HG02798 (cell line): Measurements from ENCODE around the gene ABCC9.
A peak's percentile ranks its signal among the peaks of the same experiment; 100 is the strongest.
"Not testable (repeated sequence)": the region's sequence is repeated elsewhere in the genome, so short reads cannot be mapped to it uniquely, and the experiment has no call there.

Experiments used
- ATAC-seq: cut with Tn5 transposase; IDR thresholded peaks from one replicate; pipeline ENCODE4 v1.9.1; 2021; ENCODE audit warnings: mild to moderate bottlenecking; ENCODE audit not compliant: unreplicated experiment, poor library complexity

The ABCC9 gene

DNA sequence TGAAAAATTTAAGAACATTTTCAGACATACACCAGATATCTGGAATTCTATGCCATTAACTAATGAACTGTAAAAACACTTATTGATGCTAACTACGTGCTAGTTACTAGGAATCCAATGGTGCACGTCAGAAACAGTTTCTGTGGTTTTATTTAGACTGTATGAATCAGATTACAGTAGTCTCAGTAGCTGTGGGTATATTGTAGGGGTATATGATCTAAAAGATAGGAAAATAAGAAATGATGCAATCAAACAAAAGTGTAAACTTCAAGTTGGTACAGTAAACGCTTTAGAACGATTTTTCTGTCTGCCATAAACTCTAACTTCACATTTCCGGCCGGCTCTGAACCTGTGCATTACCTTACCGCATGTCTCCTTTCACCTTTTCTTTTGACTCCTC is 2.3 kb downstream of the ABCC9 start:
- no peak for ATAC-seq

DNA sequence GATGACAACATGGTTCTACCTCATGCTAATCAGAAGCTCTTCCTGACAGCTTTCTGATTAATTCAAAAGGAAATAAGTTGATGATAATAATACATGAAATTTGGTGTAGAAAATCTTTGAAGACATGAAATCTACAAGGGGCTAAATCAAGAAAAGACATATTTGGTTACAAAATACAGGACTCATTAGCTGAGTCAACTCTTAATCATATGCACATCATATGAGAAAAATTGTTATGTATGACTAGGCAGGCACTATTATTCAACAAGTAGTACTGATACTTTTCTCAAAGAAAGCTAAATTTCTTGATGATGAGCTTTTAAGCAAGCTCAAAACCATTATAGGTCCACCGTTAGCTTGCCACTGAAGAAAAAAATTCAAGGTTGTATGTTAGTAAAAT is 7.1 kb downstream of the ABCC9 start:
- no peak for ATAC-seq

DNA sequence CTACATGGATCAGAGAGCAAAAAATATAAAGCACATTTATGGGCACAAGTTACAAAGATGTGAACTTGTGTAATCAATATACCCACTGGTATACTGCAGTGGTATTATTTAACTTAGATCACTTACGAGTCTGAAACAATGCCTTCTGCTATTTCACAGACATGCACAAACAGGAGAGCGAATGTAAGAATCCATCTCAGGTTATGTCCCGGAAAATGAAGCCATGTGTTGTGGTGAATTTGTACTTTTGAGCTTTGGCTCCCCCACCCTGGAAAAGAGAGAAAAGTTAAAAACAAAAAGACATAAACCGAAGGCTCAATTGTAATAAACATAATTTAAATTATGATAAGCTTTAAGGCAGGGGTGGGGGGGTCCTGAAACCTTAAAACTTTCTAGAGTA is 7.6 kb downstream of the ABCC9 start:
- ATAC-seq = no peak

DNA sequence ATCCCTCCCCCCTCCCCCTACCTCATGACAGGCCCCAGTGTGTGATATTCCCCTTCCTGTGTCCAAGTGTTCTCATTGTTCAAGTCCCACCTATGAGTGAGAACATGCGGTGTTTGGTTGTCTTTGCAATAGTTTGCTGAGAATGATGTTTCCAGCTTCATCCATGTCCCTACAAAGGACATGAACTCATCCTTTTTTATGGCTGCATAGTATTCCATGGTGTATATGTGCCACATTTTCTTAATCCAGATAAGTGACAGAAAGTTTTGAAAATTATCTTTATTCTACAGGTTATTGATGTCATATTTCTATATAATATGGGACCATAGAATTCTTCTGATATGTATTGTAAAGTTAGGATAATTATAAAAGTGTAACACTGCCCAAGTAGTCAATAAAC is 11.3 kb downstream of the ABCC9 start:
- ATAC-seq = not testable (repeated sequence)

DNA sequence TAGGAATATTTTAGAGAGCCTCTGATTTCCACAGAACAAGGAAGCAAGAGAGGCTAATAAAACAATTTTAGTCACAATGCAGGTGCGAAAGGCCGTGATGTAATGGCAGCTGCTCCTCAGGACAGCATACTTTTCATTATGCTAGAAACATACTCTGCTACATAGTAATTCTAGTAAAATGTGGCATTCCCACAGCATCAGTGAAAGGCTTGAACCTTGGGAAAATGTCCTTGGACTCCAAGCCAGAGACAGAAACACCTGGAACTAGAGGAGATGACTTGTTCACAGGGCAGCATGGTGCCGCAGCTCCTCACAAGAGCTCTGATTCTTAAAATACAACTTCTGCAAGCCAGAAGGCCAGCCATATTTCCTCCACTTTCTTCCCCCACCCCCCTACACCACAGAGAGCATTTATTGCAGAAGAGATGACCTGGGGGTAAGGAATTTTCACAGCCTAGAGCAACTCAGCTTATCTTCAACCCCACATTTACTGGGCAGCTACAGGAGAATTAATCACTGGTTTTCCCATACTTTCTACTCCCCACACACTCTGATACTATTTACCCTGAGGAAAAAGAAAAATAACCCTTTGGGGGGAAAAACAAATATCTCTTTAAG is 15.8 kb downstream of the ABCC9 start:
- ATAC-seq = no peak

DNA sequence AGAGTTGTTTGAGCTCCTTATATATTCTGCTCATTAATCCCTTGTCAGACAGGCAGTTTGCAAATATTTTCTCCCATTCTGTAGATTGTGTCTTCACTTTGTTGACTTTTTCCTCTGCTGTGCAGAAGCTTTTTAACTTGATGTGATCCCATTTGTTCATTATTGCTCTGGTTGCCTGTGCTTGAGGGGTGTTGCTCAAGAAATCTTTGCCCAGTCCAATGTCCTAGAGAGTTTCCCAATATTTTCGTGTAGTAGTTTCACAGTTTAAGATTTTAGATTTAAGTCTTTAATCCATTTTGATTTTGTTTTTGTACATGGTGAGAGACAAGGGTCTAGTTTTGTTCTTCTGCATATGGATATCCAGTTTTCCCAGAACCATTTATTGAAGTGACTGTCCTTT is 19.8 kb downstream of the ABCC9 start:
- ATAC-seq = no peak

DNA sequence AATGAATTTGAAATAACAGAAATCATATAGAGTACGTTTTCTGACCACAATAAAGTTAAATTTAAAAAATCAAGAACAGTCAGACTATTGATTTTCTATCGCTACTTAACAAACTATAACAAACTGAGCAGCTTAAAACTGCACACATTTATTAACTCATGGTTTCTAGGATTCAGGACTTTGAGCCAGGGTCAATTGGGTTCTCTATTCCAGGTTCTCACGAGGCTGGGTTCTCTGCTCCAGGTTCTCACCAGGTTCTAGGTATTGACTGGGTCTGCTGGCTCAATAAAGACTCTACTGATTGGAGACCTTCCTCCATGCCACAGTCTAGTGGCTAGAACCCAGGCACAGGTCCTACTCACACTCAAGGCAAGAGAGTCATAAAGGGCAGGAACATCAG is 22.8 kb downstream of the ABCC9 start:
- no peak for ATAC-seq

DNA sequence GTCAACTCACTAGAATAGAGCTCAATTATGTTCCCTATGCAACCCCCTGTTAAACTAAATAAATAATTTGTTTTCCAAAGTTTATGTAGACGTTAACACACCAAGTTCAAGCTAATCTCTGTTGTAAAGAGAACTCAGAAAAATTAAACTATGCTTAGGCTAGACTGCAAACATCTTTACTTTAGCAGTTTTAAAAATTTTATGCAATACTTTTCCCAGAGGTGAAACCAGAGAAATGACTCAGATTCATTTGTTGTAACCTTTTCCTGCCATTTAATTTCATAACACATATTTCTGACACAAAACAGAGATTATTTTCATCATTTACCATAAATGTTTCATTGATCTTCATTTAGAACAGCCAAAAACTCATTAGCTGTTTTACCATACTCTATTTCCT is 27.4 kb downstream of the ABCC9 start:
- no peak for ATAC-seq

DNA sequence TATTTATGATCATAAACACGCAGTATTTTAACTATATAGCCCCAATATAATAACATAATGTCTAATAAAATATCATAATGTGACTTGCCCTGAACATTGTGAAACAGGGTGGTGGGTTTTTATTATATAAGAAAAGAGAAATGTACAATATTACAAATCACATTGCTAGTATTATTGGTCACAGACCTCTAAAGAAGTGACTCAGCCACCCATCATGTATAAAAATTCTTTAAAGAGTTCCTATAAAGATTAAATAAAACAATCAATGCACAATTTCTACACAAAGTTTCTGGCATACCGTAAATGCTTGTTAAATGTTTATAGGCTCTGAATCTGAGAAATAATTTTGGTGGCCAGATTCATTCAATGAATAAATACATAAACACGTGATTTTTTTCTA is 28.9 kb downstream of the ABCC9 start:
- ATAC-seq = no peak

DNA sequence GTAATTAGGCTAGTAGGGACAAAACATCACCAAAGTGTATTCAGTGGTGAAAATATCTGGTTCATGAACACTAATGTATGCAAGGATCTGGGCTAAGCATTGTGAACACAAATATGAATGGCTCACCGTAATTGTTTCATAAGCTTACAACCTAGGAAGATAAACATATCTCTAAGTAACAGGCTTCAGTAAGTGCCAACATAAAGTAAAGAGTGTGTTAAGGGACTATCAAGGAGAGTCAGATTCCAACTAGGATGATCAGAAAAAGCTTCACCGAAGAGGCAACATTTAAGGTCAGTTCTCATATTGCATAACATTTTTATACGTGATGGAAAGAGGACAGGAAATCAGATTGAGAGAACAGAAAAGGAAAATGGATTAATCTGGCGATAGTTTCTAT is 29.4 kb downstream of the ABCC9 start:
- ATAC-seq = no peak

DNA sequence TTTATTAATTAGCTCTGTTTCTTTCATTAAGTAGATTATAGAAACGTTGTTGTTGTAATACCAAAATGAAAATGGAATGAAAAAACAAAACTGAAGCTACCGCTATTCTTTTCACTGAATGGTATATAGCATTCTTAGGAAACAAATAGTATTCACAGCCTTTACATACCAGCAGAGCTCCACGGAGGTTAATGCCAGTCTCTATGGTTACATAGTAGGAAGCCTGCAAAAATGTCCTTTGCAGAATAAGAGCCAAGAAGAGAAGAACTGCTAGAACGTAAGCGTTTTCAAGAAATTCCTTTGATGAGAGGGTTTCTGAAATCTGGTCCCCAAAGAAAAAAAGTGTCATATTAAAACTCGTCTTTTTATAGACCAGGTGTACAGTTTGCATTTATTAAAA is 30.6 kb downstream of the ABCC9 start:
- ATAC-seq = no peak

DNA sequence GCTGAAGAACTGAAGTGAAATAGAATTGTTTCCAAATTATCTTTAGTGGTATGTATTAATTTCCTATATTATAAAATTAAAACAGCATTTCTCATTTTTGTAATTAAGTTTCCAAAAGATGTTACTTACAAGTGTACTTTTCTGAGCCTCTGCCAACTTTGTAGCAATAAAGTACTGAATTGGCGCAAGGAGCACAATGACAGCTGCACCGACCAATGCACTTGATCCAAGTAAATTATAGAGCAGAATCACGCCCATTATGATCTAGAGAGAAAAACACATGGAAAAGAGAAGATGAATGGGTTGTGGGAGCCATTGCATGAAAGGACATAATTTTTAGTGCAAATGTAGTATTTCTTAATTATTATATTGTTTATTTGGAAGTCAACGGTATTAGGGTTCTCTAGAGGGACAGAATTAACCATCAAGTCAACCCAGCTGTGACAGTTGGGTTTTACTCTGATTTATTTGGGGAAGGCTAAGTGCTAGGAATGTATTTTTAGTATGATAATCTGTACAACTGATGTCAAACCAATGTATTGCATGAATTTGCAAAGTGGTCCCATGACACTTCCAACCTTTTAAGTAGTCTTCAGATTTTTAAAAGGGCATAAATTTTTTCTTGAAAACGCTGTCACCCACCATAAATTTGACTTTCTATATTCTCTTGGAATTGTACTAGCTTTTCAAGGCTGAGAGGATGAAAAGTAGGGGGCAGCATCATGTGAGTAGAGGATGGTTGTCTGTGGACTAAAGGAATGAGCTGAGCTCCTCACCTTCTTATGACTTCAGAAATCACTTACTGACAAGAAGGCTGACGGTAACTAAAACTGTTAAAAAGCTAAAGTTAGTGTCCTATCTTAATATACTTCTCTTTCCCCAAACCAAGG is 33.0 kb downstream of the ABCC9 start:
- no peak for ATAC-seq

DNA sequence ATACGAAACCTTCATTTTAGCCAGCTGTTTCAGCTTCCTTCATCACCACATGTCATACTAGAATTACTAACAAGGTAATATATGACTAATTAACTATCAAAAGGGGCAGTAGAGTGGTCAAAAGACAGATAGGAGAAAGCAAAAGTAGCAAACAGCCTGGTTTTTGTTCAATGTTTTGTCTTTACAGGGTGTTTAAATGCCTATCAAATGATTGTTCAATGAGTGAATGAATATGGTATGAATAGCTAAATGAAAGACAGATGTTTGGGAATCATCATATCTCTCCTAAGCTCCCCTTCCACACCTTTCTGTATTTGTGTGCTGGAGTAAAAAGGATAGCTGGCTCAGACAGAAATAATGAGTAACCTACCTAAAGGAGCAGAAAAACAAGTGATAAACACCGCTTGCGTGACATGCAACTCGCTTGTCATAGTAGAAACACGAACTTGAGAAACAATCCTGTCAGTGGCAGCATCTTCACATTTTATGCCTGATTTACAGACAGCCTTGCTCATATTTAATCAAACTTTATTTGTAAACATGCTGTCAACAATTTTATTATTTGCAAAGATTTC is 34.2 kb downstream of the ABCC9 start:
- ATAC-seq = peak; percentile 80

DNA sequence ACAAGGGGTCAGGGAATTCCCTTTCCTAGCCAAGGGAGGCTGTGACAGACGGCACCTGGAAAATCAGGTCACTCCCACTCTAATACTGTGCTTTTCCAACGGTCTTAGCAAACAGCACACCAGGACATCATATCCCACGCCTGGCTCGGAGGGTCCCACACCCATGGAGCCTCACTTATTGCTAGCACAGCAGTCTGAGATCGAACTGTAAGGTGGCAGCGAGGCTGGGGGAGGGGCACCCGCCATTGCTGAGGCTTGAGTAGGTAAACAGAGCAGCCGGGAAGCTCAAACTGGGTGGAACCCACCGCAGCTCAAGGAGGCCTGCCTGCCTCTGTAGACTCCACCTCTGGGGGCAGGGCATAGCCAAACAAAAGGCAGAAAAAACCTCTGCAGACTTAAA is 41.7 kb downstream of the ABCC9 start:
- not testable (repeated sequence) for ATAC-seq

DNA sequence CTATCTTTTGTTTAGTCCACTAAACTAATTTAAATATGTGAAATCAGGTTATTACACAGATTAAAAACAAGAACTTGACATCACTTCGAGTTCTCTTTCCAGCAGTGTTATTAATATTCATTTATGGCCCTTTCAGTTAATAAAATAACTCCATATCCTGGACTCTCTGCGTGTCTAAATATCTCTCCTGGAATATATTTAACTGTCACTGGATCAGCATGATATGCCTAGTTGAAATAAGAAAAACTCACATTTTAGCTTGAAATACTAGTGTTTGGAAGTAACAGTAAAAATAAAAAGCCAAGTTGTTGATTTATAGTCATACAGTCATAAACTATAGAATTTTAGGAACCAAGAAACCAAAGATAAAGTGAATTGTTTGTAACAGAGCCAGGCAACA is 45.6 kb downstream of the ABCC9 start:
- ATAC-seq = no peak

DNA sequence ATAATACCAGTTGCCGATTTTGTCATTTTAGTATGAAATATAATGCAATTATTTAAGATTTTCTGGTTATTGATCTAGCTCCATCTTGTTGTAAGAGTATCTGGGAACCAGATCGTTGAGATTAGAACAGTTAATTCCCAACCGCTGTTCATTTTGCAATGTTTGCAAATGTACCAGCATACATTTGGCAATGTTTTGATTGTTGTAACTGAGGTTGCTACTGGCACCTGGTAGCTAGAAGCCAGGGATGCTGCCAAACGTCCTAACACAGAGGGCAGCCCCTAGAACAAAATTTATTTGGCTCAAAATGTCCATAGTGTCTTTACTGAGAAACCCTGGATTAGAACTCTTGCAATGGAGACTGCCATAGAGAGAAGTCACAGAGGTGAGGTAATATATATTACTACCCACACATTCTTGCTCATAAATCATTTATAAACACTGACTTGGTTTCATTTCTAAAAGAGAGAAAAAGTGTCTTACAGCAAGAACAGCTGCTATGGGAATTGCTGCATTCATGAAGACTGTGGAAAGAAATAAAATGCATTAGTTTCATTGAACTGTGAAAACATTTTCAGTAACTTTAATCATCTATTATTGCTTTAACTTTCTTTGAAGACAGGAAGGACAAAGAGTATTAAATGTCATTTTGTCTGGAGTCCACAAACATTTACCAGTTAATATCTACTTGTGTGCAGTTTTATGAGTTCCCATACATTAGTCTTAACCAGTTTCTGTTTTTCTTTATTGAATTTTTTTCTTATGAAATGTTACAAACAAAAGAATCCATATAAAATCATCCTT is 46.2 kb downstream of the ABCC9 start:
- ATAC-seq = no peak

DNA sequence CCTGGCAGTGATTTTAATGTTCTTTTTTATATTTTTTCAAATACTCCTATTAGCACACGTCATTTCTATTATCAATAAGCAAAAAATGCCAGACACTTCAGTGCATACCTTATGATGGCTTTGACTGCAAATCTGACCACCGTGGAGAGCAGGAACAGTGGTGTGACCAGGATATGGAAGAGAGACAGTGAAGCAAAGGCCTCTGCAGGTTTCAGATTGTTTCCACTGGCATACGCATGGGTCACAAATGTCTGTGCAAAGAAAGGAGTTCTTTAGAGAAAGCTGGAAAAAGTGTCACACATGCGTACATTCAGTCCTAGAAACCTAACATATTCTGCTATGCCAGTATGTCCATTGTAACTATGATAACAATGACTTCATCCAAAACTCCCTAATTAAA is 47.3 kb downstream of the ABCC9 start:
- ATAC-seq = no peak

DNA sequence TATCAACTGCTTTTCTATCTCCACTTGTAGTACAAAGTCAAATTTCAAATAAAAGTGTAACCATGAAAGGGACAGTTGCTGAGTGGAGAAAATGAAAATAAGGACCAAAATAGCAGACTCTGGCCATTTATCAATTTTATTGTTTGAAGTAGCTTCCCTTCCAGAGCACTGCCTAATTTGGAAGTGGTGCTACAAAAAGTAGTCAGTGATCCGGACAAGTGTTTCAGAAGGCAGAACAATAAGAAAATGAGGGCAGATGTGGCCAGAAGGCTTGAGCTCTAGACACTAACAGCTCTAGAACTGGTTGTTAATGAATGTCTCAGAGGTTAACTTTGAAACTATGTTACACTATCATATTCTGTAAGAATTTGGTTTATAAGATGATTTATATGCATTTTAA is 48.9 kb downstream of the ABCC9 start:
- no peak for ATAC-seq

DNA sequence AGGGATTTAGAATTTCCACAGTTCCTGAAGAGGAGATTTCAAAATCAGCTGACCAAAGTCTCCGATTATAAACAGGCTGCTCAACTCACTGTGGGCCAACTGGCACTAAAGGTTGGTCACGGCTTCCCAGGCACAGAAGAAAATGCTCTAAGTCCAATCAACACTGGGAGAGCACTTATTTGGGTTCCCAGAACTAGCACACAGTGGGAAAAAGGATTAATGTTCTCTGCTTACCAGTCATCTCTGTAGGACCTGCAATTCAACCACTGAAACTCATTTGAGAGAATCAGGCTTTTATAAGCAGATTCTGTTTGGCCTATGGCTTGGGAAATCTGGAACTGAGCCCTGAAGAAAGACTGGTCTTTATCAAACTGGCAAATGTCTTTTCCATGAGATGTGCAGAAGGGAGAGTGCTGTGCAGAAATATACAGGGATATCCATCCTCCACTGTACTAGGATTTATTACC is 49.4 kb downstream of the ABCC9 start:
- ATAC-seq = no peak

DNA sequence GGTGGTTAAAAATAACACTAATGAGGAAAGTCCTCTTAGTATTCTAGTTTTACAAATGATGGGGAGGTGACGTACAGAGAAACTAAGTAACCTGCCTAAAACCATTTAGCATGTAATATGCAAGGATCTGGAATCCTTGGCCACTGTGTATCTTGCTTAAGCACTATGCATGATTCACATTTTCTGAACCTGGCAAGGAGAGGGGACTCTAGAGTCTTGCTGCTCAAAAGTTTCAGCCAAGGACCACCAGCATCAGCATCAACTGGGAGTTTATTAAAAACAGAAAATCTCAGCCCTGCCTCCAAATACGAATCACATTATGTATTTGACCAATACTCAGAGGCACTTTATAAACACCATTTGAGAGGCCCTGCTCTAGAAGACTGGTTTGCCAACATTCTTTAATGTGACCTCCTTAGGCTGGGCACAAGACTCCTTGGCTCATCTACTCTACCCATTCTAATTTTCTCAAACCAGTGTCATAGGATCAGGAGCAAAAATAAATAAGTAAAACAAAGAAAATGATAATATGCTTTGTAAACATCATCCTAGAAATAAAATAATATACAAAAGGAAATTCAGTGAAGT is 52.9 kb downstream of the ABCC9 start:
- ATAC-seq = no peak
